K562 (cell line): ENCODE results near the gene ACAP2. TPM values are rescaled to one million over a fixed set of nuclear protein-coding genes. Genes with fewer than 3 reads are reported as not detected.

Experiments used
- ATAC-seq: fragments of 200-7000 bp; cut with Tn5 transposase; 3 replicates; pipeline ENCODE4 v1.9.1; 2020; ENCODE audit warnings: moderate library complexity
- BruUV-seq: library from RNA; stranded (reverse); fragments of 400-500 nt; replicated peaks from 2 replicates; lab custom pipeline; 2021; lab: Mats Ljungman, UMichigan
- CTCF ChIA-PET: fragments of 300-600 bp; formaldehyde crosslinking; extraction: SDS; loops from one replicate; lab custom pipeline; 2021; ENCODE audit warnings: low intra/inter-chr PET ratio; lab: Yijun Ruan, JAX
- POLR2A ChIA-PET: fragments of 300-600, 350-650 bp; sonication (Branson Sonifier 250); formaldehyde crosslinking; extraction: SDS; loops from one replicate; lab custom pipeline; 2021; ENCODE audit warnings: antibody characterized with exemption, inconsistent platforms; lab: Yijun Ruan, JAX
- DNase-seq, 4 experiments: peaks; one replicate each; pipeline versions ENCODE4 v3.0.0 to v3.0.0-alpha.2; 2011 to 2018; ENCODE audit warnings: low spot score in 3 of 4, mixed read lengths in 3 of 4; ENCODE audit errors: extremely low read depth in 1 of 4
- FAIRE-seq: peaks from 2 replicates; lab custom pipeline; 2011; peaks lifted over from hg19 to GRCh38; lab: Jason Lieb, UNC
- H2AFZ ChIP-seq: 2 replicates; pipeline ENCODE4 v1.6.0; 2011; ENCODE audit warnings: low read depth, low read length, control low read depth, inconsistent platforms
- H3K27ac ChIP-seq: fragments of 200-600 bp; 3 replicates; pipeline ENCODE4 v1.8.0; 2011; ENCODE audit warnings: low read depth, mild to moderate bottlenecking, control low read depth, inconsistent platforms, low read length, moderate library complexity, mixed read lengths; ENCODE audit errors: extremely low read depth
- H3K27me3 ChIP-seq, 2 experiments: fragments of 300-600 bp in 1 of 2; 2 replicates in 1 of 2; 3 replicates in 1 of 2; pipeline versions ENCODE4 v1.6.0 to v1.8.0; 2011; ENCODE audit warnings: inconsistent platforms in 2 of 2, low read length in 2 of 2, mild to moderate bottlenecking in 1 of 2, mixed read lengths in 1 of 2, moderate library complexity in 1 of 2; ENCODE audit not compliant: control insufficient read depth in 2 of 2, insufficient read depth in 2 of 2
- H3K36me3 ChIP-seq: fragments of 300-600 bp; 3 replicates; pipeline ENCODE4 v1.8.0; 2011; ENCODE audit warnings: mild to moderate bottlenecking, low read length, inconsistent platforms; ENCODE audit not compliant: control insufficient read depth, insufficient read depth
- H3K4me1 ChIP-seq, 2 experiments: fragments of 200-600 bp in 1 of 2; replicated peaks in 1 of 2; 2 replicates in 1 of 2; 3 replicates in 1 of 2; pipeline versions ENCODE4 v1.5.1 to v1.8.0; 2011; ENCODE audit warnings: inconsistent platforms in 2 of 2, low read length in 2 of 2, mild to moderate bottlenecking in 1 of 2, mixed read lengths in 1 of 2, moderate library complexity in 1 of 2; ENCODE audit not compliant: control insufficient read depth in 2 of 2, insufficient read depth in 2 of 2
- H3K4me2 ChIP-seq: 2 replicates; pipeline ENCODE4 v1.6.1; 2011; ENCODE audit warnings: low read length, control low read depth, inconsistent platforms, mixed read lengths; ENCODE audit not compliant: insufficient read depth
- H3K4me3 ChIP-seq: fragments of 200-600 bp; sonication (generic), shearing (Covaris generic); 2 replicates; pipeline ENCODE4 v1.5.1; 2016; ENCODE audit warnings: control low read depth, inconsistent platforms
- H3K79me2 ChIP-seq: fragments of 200-600 bp; 3 replicates; pipeline ENCODE4 v1.8.0; 2011; ENCODE audit warnings: low read length, inconsistent platforms; ENCODE audit not compliant: control insufficient read depth, insufficient read depth
- H3K9ac ChIP-seq, 2 experiments: 2 replicates each; pipeline versions ENCODE4 v1.6.0 to v1.6.1; 2011; ENCODE audit warnings: low read depth in 2 of 2, low read length in 2 of 2, control low read depth in 1 of 2, inconsistent platforms in 1 of 2, mild to moderate bottlenecking in 1 of 2, mixed read lengths in 1 of 2; ENCODE audit not compliant: insufficient read depth in 1 of 2
- H3K9me1 ChIP-seq: one replicate; pipeline ENCODE4 v1.6.0; 2011; ENCODE audit warnings: inconsistent platforms, mild to moderate bottlenecking, low read length, moderate library complexity; ENCODE audit not compliant: control insufficient read depth, insufficient read depth
- H3K9me3 ChIP-seq: replicated peaks from 2 replicates; pipeline ENCODE4 v1.5.1; 2011; ENCODE audit warnings: low read depth, low read length, inconsistent platforms; ENCODE audit not compliant: control insufficient read depth, insufficient read depth
- H4K20me1 ChIP-seq: replicated peaks from 2 replicates; pipeline ENCODE4 v1.6.1; 2011; ENCODE audit warnings: low read length, inconsistent platforms, mixed read lengths; ENCODE audit not compliant: control insufficient read depth, insufficient read depth
- ELF4 ChIP-seq: fragments of 450-650 bp; formaldehyde crosslinking; IDR thresholded peaks from 2 replicates; pipeline ENCODE4 v1.4.0; 2022; ENCODE audit warnings: missing genetic modification characterization
- HDAC8 ChIP-seq: fragments of 450-650 bp; IDR thresholded peaks from 2 replicates; pipeline ENCODE4 v1.6.1; 2016; ENCODE audit warnings: mild to moderate bottlenecking, missing genetic modification characterization, moderate library complexity, missing compliant biosample characterization
- KHSRP ChIP-seq: fragments of 450-650 bp; IDR thresholded peaks from 2 replicates; pipeline ENCODE4 v1.6.1; 2017
- NFIX ChIP-seq: fragments of 250-450 bp; sonication (Bioruptor Pico); IDR thresholded peaks from 2 replicates; pipeline ENCODE4 v1.4.0; 2020; ENCODE audit warnings: low read depth, mild to moderate bottlenecking, moderate library complexity
- POLR2H ChIP-seq: IDR thresholded peaks from 2 replicates; pipeline ENCODE4 v1.6.1; 2016; ENCODE audit warnings: missing genetic modification characterization, low read depth, mild to moderate bottlenecking, control low read depth, missing compliant biosample characterization, moderate library complexity
- SPI1 ChIP-seq: IDR thresholded peaks from 2 replicates; pipeline ENCODE4 v1.6.1; 2011; ENCODE audit warnings: low read depth, low read length, control low read depth, borderline replicate concordance
- ZKSCAN3 ChIP-seq: fragments of 250-450 bp; sonication (Bioruptor Pico); IDR thresholded peaks from 2 replicates; pipeline ENCODE4 v1.4.0; 2020
- WGBS: fragments of 100-300 bp; shearing (Covaris generic); methylation state at CpG from one replicate; pipeline ENCODE4 v1.1.6; 2016; ENCODE audit warnings: low coverage, mixed read lengths; ENCODE audit not compliant: insufficient coverage; ENCODE audit errors: missing lambda C conversion rate; 5-methylcytosine and 5-hydroxymethylcytosine counted together
- in situ Hi-C: fragments of 300-500 bp; cut with MboI; formaldehyde crosslinking; loops from 4 replicates; pipeline ENCODE4 v1.15.0; 2018; ENCODE audit warnings: inconsistent platforms, mixed read lengths
- intact Hi-C: fragments of 100-400 bp; cut with micrococcal nuclease; formaldehyde crosslinking; loops from 2 replicates; pipeline ENCODE4 v1.14.2; 2022
- polyA plus RNA-seq, 8 experiments: library from polyadenylated mRNA; depleted of rRNA in 4 of 8; stranded (reverse) in 5 of 8; unstranded in 3 of 8; fragments of >200 nt; fragmentation: Nextera tagmentation in 2 of 8; fragmentation: Illumina TruSeq in 1 of 8; extraction: Ambion mirVana in 2 of 8; extraction: Trizol in 1 of 8; gene quantifications; 2 replicates each; pipeline versions ENCODE4 v1.2.1 to v1.2.3, GENCODE V29; 2011 to 2014; ENCODE audit warnings: inconsistent platforms in 1 of 8, missing spikeins in 1 of 8
- total RNA-seq, 7 experiments: library from RNA; depleted of rRNA in 6 of 7; stranded (reverse); fragments of >200 nt in 6 of 7; fragmentation: Illumina TruSeq in 2 of 7; extraction: Trizol in 2 of 7; gene quantifications; 2 replicates each; pipeline versions ENCODE4 v1.2.1 to v1.2.3, GENCODE V29; 2011 to 2021; ENCODE audit warnings: low replicate concordance in 1 of 7
- TF ChIP-seq, protein P1 (sequence below): fragments of 450-650 bp; IDR thresholded peaks from 2 replicates; pipeline ENCODE4 v1.6.1; 2014; ENCODE audit warnings: low read depth, mild to moderate bottlenecking, moderate library complexity, borderline replicate concordance
- TF ChIP-seq, protein P2 (sequence below), 2 experiments: IDR thresholded peaks; 2 replicates each; pipeline ENCODE4 v1.6.1; 2012; ENCODE audit warnings: improper control_type of control experiment in 2 of 2, low read depth in 2 of 2, low read length in 2 of 2, borderline replicate concordance in 1 of 2
- TF ChIP-seq, protein P3 (sequence below): fragments of 250-450 bp; sonication (Bioruptor Pico); IDR thresholded peaks from 2 replicates; pipeline ENCODE4 v1.4.0; 2020; ENCODE audit warnings: mild to moderate bottlenecking, moderate library complexity, borderline replicate concordance
- TF ChIP-seq, protein P4 (sequence below): fragments of 450-650 bp; formaldehyde crosslinking; IDR thresholded peaks from 2 replicates; pipeline ENCODE4 v1.4.0; 2020; ENCODE audit warnings: mild to moderate bottlenecking, mixed read lengths
- TF ChIP-seq, protein P5 (sequence below): sonication (generic); formaldehyde crosslinking; IDR thresholded peaks from 2 replicates; pipeline ENCODE4 v1.8.0; 2022; ENCODE audit warnings: missing genetic modification reagents, mild to moderate bottlenecking, moderate library complexity, borderline replicate concordance

The ACAP2 gene
- total and polyA plus RNA-seq, 9 of the 15 experiments (the other 6 are each of a cell fraction or from before 2014, with no cell fraction given), result 10.6 to 52.7 (median 34.4) TPM

DNA sequence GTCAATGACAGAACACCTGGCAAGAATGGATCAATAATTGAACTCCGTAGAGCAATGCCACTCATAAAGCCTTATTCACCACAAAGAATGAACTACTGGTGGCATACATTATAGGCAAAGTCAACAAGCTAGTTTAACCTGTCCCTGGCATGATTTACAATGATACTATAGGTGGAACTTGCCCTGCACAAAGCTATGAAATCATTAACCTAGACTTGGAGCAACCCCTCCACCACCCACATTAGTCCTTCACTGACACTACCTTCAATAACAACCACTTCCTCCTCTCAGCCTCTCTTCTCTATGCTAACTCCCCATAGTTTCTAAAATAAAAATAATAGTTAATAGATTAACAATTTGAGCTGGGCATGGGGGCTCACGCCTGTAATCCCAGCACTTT lies 54.4 kb downstream of the ACAP2 start (continued):
- TF ChIP-seq ZKSCAN3 (CRISPR knock-in tag) (no peak), ELF4 (CRISPR knock-in tag) (no peak)

DNA sequence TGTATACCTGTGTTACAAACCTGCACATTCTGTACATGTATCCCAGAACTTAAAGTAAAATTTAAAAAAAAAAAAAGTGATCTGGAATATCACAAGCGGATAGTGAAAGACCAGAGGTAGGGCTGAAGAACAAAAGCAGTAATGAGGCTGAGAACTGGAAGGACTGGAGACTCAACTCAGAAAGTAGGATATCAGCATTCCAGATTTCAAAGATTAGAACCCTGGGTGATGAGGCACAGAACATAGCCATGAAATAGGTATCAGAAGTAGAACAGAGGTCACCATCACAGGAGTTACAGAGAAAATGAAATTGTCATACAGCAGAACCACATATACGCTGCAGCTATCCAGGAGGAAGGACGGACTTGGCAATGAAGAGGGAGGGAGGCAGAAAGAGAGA lies 56.1 kb downstream of the ACAP2 start:
- ChIA-PET POLR2A (no interaction called here), CTCF (no interaction called here)
- no TSS peak for BruUV-seq
- FAIRE-seq, result no peak
- Histone ChIP-seq H4K20me1 (no peaks in the 10 kb centered on the region), H3K4me2 (no peak overlapping the region), H3K9ac (no peak overlapping the region), H3K4me1 (no peaks in the 10 kb centered on the region), H3K4me3 (no peak overlapping the region), H3K27me3 (no peaks in the 10 kb centered on the region), H3K9me3 (no peaks in the 10 kb centered on the region), H3K36me3 (peaks cover 7% of the 10 kb centered on the region; the same call in 2 of the 3 replicates), H3K9me1 (no peaks in the 10 kb centered on the region), H2AFZ (no peak overlapping the region), H3K27ac (no peak overlapping the region), H3K79me2 (no peaks in the 10 kb centered on the region)
- in situ Hi-C loops, result no loop called here
- intact Hi-C loops, result no loop called here
- 90% methylated on average over 3 of the region's 3 CpGs for WGBS
- no peak for DNase-seq
- ATAC-seq, result no peak
- TF ChIP-seq HDAC8 (tag) (no peak), KHSRP (no peak), SPI1 (no peak), POLR2H (tag) (no peak), NFIX (CRISPR knock-in tag) (no peak)
- TF ChIP-seq, protein P1, sequence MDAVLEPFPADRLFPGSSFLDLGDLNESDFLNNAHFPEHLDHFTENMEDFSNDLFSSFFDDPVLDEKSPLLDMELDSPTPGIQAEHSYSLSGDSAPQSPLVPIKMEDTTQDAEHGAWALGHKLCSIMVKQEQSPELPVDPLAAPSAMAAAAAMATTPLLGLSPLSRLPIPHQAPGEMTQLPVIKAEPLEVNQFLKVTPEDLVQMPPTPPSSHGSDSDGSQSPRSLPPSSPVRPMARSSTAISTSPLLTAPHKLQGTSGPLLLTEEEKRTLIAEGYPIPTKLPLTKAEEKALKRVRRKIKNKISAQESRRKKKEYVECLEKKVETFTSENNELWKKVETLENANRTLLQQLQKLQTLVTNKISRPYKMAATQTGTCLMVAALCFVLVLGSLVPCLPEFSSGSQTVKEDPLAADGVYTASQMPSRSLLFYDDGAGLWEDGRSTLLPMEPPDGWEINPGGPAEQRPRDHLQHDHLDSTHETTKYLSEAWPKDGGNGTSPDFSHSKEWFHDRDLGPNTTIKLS, result no peak
- TF ChIP-seq, protein P2, sequence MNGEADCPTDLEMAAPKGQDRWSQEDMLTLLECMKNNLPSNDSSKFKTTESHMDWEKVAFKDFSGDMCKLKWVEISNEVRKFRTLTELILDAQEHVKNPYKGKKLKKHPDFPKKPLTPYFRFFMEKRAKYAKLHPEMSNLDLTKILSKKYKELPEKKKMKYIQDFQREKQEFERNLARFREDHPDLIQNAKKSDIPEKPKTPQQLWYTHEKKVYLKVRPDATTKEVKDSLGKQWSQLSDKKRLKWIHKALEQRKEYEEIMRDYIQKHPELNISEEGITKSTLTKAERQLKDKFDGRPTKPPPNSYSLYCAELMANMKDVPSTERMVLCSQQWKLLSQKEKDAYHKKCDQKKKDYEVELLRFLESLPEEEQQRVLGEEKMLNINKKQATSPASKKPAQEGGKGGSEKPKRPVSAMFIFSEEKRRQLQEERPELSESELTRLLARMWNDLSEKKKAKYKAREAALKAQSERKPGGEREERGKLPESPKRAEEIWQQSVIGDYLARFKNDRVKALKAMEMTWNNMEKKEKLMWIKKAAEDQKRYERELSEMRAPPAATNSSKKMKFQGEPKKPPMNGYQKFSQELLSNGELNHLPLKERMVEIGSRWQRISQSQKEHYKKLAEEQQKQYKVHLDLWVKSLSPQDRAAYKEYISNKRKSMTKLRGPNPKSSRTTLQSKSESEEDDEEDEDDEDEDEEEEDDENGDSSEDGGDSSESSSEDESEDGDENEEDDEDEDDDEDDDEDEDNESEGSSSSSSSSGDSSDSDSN (IDR thresholded peaks at IDR 0.05; ENCODE audit: borderline replicate concordance in 1 of 2, low read depth in 2 of 2, low read length in 2 of 2), result no peak
- TF ChIP-seq, protein P3, sequence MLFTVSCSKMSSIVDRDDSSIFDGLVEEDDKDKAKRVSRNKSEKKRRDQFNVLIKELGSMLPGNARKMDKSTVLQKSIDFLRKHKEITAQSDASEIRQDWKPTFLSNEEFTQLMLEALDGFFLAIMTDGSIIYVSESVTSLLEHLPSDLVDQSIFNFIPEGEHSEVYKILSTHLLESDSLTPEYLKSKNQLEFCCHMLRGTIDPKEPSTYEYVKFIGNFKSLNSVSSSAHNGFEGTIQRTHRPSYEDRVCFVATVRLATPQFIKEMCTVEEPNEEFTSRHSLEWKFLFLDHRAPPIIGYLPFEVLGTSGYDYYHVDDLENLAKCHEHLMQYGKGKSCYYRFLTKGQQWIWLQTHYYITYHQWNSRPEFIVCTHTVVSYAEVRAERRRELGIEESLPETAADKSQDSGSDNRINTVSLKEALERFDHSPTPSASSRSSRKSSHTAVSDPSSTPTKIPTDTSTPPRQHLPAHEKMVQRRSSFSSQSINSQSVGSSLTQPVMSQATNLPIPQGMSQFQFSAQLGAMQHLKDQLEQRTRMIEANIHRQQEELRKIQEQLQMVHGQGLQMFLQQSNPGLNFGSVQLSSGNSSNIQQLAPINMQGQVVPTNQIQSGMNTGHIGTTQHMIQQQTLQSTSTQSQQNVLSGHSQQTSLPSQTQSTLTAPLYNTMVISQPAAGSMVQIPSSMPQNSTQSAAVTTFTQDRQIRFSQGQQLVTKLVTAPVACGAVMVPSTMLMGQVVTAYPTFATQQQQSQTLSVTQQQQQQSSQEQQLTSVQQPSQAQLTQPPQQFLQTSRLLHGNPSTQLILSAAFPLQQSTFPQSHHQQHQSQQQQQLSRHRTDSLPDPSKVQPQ (CRISPR knock-in tag), result no peak
- TF ChIP-seq, protein P4, sequence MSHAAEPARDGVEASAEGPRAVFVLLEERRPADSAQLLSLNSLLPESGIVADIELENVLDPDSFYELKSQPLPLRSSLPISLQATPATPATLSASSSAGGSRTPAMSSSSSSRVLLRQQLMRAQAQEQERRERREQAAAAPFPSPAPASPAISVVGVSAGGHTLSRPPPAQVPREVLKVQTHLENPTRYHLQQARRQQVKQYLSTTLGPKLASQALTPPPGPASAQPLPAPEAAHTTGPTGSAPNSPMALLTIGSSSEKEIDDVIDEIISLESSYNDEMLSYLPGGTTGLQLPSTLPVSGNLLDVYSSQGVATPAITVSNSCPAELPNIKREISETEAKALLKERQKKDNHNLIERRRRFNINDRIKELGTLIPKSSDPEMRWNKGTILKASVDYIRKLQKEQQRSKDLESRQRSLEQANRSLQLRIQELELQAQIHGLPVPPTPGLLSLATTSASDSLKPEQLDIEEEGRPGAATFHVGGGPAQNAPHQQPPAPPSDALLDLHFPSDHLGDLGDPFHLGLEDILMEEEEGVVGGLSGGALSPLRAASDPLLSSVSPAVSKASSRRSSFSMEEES (CRISPR knock-in tag), result no peak
- TF ChIP-seq, protein P5, sequence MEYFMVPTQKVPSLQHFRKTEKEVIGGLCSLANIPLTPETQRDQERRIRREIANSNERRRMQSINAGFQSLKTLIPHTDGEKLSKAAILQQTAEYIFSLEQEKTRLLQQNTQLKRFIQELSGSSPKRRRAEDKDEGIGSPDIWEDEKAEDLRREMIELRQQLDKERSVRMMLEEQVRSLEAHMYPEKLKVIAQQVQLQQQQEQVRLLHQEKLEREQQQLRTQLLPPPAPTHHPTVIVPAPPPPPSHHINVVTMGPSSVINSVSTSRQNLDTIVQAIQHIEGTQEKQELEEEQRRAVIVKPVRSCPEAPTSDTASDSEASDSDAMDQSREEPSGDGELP, result no peak
